ENCODE measurements around the gene CRABP2. TPM values are rescaled to one million over a fixed set of nuclear protein-coding genes. Genes with fewer than 3 reads are reported as not detected.
A peak's percentile ranks its signal among the peaks of the same experiment; 100 is the strongest.

Gene CRABP2
- total RNA-seq, 2 experiments from 2014 or later = 0.68 to 0.80 TPM

DNA sequence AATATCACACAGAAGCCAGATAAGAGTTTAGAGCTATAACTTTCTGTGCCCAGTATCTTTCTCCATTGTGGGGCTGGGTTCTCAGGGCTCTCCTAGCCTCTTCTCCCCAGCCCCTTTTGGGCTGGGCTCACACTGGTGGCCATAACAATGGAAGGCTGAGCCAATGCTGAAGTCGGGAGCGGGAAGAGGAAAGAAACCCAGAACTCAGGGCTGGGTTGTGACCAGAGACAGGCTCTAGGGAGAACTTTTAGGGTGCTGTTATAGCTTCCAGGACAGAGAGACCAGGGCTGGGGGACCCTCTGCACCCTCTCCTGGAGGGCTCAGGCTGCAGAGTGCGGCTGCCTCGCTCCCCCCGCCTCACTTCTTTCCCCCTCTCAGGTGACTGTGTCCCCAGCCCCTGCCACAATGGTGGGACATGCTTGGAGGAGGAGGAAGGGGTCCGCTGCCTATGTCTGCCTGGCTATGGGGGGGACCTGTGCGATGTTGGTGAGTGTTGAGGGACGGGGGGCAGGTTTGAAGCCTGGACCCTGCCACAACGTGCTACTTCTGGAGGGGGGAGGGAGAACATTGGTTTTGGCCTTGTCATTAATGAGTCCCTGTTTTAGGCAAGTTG lies 49.4 kb downstream of the CRABP2 start:
- DNase-seq (peak; percentile 23), ATAC-seq (ENCODE audit: low read depth) (no peak)
- H3K27ac Mint-ChIP-seq = no peak overlapping the region
- peaks cover 48% of the 10 kb centered on the region for H3K27me3 Mint-ChIP-seq
- POLR2A ChIA-PET = interaction anchor here (0.5 to 1.6 kb wide), 3 partner anchors 29 to 32 kb away, joined by 3 to 5 read pairs (median 3); no protein-coding TSS in a partner anchor
- H3K9me3 Mint-ChIP-seq = no peaks in the 10 kb centered on the region
- no peaks in the 10 kb centered on the region for H3K36me3 Mint-ChIP-seq
- H3K4me3 Mint-ChIP-seq = no peak overlapping the region
- peaks cover 34% of the 10 kb centered on the region for H3K4me1 Mint-ChIP-seq

GRCh38 chr1:156655151-156655903 lies 50.1 kb downstream of the CRABP2 start:
- Mint-ChIP-seq H3K27me3 (peaks cover 51% of the 10 kb centered on the region), H3K9me3 (no peaks in the 10 kb centered on the region), H3K4me3 (no peak overlapping the region), H3K4me1 (peaks cover 28% of the 10 kb centered on the region), H3K27ac (no peak overlapping the region), H3K36me3 (no peaks in the 10 kb centered on the region)
- no peak for DNase-seq
- POLR2A ChIA-PET = interaction anchor here (1.6 kb wide), 1 partner anchor 28 kb away, joined by 3 read pairs; no protein-coding TSS in a partner anchor
- ATAC-seq (ENCODE audit: low read depth) = no peak

DNA sequence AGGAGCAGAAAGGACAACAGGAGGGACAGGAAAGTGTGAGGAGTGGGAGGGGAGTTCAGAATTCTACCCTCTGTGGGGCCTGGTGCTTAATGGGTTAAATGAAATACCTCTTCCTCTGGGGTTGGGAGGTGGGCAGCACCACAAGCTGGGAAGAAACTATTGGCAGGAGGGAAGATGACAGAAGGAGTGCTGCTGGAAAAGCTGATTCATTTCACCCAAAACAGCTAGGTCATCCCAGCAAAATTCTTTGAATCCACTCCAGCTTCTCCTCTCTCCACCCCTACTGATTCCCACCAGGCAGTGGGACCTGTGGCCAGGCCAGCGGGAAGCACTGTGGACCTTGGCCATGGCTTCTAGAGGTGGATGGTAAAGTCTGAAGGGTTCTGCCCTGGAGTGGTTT lies 50.7 kb downstream of the CRABP2 start:
- peaks cover 23% of the 10 kb centered on the region for H3K4me1 Mint-ChIP-seq
- H3K27ac Mint-ChIP-seq = no peak overlapping the region
- H3K27me3 Mint-ChIP-seq = peaks cover 56% of the 10 kb centered on the region
- DNase-seq = no peak
- no peak for ATAC-seq (ENCODE audit: low read depth)
- no peaks in the 10 kb centered on the region for H3K36me3 Mint-ChIP-seq
- H3K4me3 Mint-ChIP-seq = no peak overlapping the region
- POLR2A ChIA-PET = interaction anchor here (1.6 kb wide), 1 partner anchor 27 kb away, joined by 3 read pairs; no protein-coding TSS in a partner anchor
- no peaks in the 10 kb centered on the region for H3K9me3 Mint-ChIP-seq

GRCh38 chr1:156652992-156653355 lies 52.4 kb downstream of the CRABP2 start:
- ATAC-seq (ENCODE audit: low read depth) (no peak), DNase-seq (no peak)
- H3K4me1 Mint-ChIP-seq = peaks cover 10% of the 10 kb centered on the region
- peaks cover 69% of the 10 kb centered on the region for H3K27me3 Mint-ChIP-seq
- no peaks in the 10 kb centered on the region for H3K36me3 Mint-ChIP-seq
- H3K4me3 Mint-ChIP-seq = no peak overlapping the region
- H3K27ac Mint-ChIP-seq = no peak overlapping the region
- POLR2A ChIA-PET = interaction anchor here (0.7 kb wide), 1 partner anchor 48 kb away, joined by 3 read pairs; no protein-coding TSS in a partner anchor
- no peaks in the 10 kb centered on the region for H3K9me3 Mint-ChIP-seq

GRCh38 chr1:156652131-156652991 lies 53.0 kb downstream of the CRABP2 start:
- peak; percentile 50 for DNase-seq
- no peak overlapping the region for H3K4me3 Mint-ChIP-seq
- no peaks in the 10 kb centered on the region for H3K9me3 Mint-ChIP-seq
- no peak for ATAC-seq (ENCODE audit: low read depth)
- no peak overlapping the region for H3K27ac Mint-ChIP-seq
- POLR2A ChIA-PET = interaction anchor here (0.7 kb wide), 1 partner anchor 48 kb away, joined by 3 read pairs; no protein-coding TSS in a partner anchor
- peaks cover 71% of the 10 kb centered on the region for H3K27me3 Mint-ChIP-seq
- H3K36me3 Mint-ChIP-seq = no peaks in the 10 kb centered on the region
- peaks cover 6% of the 10 kb centered on the region for H3K4me1 Mint-ChIP-seq

Other genes with a start within 250 kb of the CRABP2 start
- 10 to 100 TPM; 52.4 to 54.4 TPM for gene MEF2D, start 204.8 kb downstream of the CRABP2 start, total RNA-seq
- 10 to 100 TPM; 26.1 to 30.3 TPM for gene IQGAP3, start 133.0 kb downstream of the CRABP2 start, total RNA-seq
- 10 to 100 TPM; 22.7 to 24.1 TPM for gene TTC24, start 125.9 kb downstream of the CRABP2 start, total RNA-seq
- 10 to 100 TPM; 53.8 TPM for gene NAXE, start 113.8 kb downstream of the CRABP2 start, total RNA-seq
- gene GPATCH4, start 104.1 kb downstream of the CRABP2 start, total RNA-seq = 10 to 100 TPM; 29.7 to 31.1 TPM
- gene HAPLN2, start 86.2 kb downstream of the CRABP2 start, total RNA-seq = under 1 TPM in 1 of 2 experiments, not detected in 1; 0.17 TPM
- gene BCAN, start 63.5 kb downstream of the CRABP2 start, total RNA-seq = not detected
- gene NES, start 28.2 kb downstream of the CRABP2 start, total RNA-seq = not detected
- 10 to 100 TPM; 34.6 to 35.1 TPM for gene METTL25B, start 22.9 kb upstream of the CRABP2 start, total RNA-seq
- 10 to 100 TPM; 44.1 to 47.1 TPM for gene ISG20L2, start 23.2 kb upstream of the CRABP2 start, total RNA-seq
- 10 to 100 TPM; 45.0 to 51.1 TPM for gene MRPL24, start 35.5 kb upstream of the CRABP2 start, total RNA-seq
- 100 to 1,000 TPM; 186 to 196 TPM for gene HDGF, start 46.1 kb upstream of the CRABP2 start, total RNA-seq
- 10 to 100 TPM; 65.7 to 76.0 TPM for gene PRCC, start 62.0 kb upstream of the CRABP2 start, total RNA-seq
- gene SH2D2A, start 111.3 kb upstream of the CRABP2 start, total RNA-seq = 10 to 100 TPM; 86.0 to 89.2 TPM
- under 1 TPM; 0.47 to 0.48 TPM for gene INSRR, start 153.5 kb upstream of the CRABP2 start, total RNA-seq
- gene NTRK1, start 155.3 kb upstream of the CRABP2 start, total RNA-seq = 10 to 100 TPM; 13.7 to 13.9 TPM
- under 1 TPM; 0.28 TPM for gene PEAR1, start 188.1 kb upstream of the CRABP2 start, total RNA-seq
- gene LRRC71, start 215.0 kb upstream of the CRABP2 start, total RNA-seq = not detected

Measured in activated naive CD8-positive, alpha-beta T cell treated with anti-CD3 and anti-CD28 coated beads, Interleukin-2, amount 10 ng/mL, durations not matched to agents 7 days and 5 days (primary cell).